ES-I3 (cell line): Measurements from ENCODE around the gene PEX5L.

Source experiments
- H3K36me3 ChIP-seq: 2 replicates; pipeline ENCODE4 v1.6.1; 2013; ENCODE audit warnings: mild to moderate bottlenecking, low read length, control low read depth, moderate library complexity; ENCODE audit not compliant: insufficient read depth
- H3K4me1 ChIP-seq: 2 replicates; pipeline ENCODE4 v1.6.1; 2013; ENCODE audit warnings: mild to moderate bottlenecking, control low read depth, low read length; ENCODE audit not compliant: insufficient read depth
- H3K9ac ChIP-seq: 2 replicates; pipeline ENCODE4 v1.6.1; 2013; ENCODE audit warnings: low read depth, mild to moderate bottlenecking, low read length, moderate library complexity
- H3K9me3 ChIP-seq: 2 replicates; pipeline ENCODE4 v1.6.1; 2013; ENCODE audit warnings: mild to moderate bottlenecking, low read length, moderate library complexity; ENCODE audit not compliant: control insufficient read depth, insufficient read depth

Gene PEX5L

GRCh38 chr3:179882292-179882691 is 154.4 kb downstream of the PEX5L start:
- Histone ChIP-seq H3K9ac (no peak overlapping the region), H3K36me3 (no peaks in the 10 kb centered on the region), H3K4me1 (peaks cover 11% of the 10 kb centered on the region), H3K9me3 (no peaks in the 10 kb centered on the region)

GRCh38 chr3:179881791-179882190 is 154.9 kb downstream of the PEX5L start:
- Histone ChIP-seq H3K9ac (no peak overlapping the region), H3K4me1 (peaks cover 10% of the 10 kb centered on the region), H3K9me3 (no peaks in the 10 kb centered on the region), H3K36me3 (no peaks in the 10 kb centered on the region)

- H3K4me1 ChIP-seq: peaks cover 10% of the 10 kb centered on the region
- no peaks in the 10 kb centered on the region for H3K9me3 ChIP-seq
- H3K9ac ChIP-seq: no peak overlapping the region; the same call in 1 of the 2 replicates
- no peaks in the 10 kb centered on the region for H3K36me3 ChIP-seq
These were observed 155.9 kb downstream of the PEX5L start for GRCh38 chr3:179880868-179881267.

- no peaks in the 10 kb centered on the region for H3K36me3 ChIP-seq
- H3K9me3 ChIP-seq: no peaks in the 10 kb centered on the region
- no peak overlapping the region for H3K9ac ChIP-seq
- H3K4me1 ChIP-seq: peaks cover 12% of the 10 kb centered on the region
These were observed 160.3 kb downstream of the PEX5L start for GRCh38 chr3:179876440-179876839.

- Histone ChIP-seq H3K4me1 (0 out of 2 replicates have a peak, but pooled peaks cover 3% of the 10 kb centered on the region), H3K9me3 (no peaks in the 10 kb centered on the region), H3K9ac (no peak overlapping the region), H3K36me3 (no peaks in the 10 kb centered on the region)
These were observed 163.9 kb downstream of the PEX5L start for GRCh38 chr3:179872842-179873241.

- Histone ChIP-seq H3K36me3 (no peaks in the 10 kb centered on the region), H3K4me1 (0 out of 2 replicates have a peak, but pooled peaks cover 3% of the 10 kb centered on the region), H3K9ac (no peak overlapping the region), H3K9me3 (no peaks in the 10 kb centered on the region)
These were observed 165.0 kb downstream of the PEX5L start for GRCh38 chr3:179871782-179872181.

- Histone ChIP-seq H3K9ac (no peak overlapping the region), H3K36me3 (no peaks in the 10 kb centered on the region), H3K9me3 (no peaks in the 10 kb centered on the region), H3K4me1 (0 out of 2 replicates have a peak, but pooled peaks cover 3% of the 10 kb centered on the region)
These were observed 168.0 kb downstream of the PEX5L start for GRCh38 chr3:179868715-179869114.

- H3K9ac ChIP-seq: no peak overlapping the region
- 0 out of 2 replicates have a peak, but pooled peaks cover 3% of the 10 kb centered on the region for H3K4me1 ChIP-seq
- no peaks in the 10 kb centered on the region for H3K9me3 ChIP-seq
- no peaks in the 10 kb centered on the region for H3K36me3 ChIP-seq
These were observed 168.8 kb downstream of the PEX5L start for GRCh38 chr3:179867961-179868360.

- no peaks in the 10 kb centered on the region for H3K9me3 ChIP-seq
- H3K4me1 ChIP-seq: no peaks in the 10 kb centered on the region
- H3K36me3 ChIP-seq: no peaks in the 10 kb centered on the region
- H3K9ac ChIP-seq: no peak overlapping the region
These were observed 170.8 kb downstream of the PEX5L start for GRCh38 chr3:179865861-179866505.

GRCh38 chr3:179861953-179862352 is 174.8 kb downstream of the PEX5L start:
- Histone ChIP-seq H3K9ac (no peak overlapping the region), H3K9me3 (no peaks in the 10 kb centered on the region), H3K4me1 (no peaks in the 10 kb centered on the region), H3K36me3 (no peaks in the 10 kb centered on the region)

GRCh38 chr3:179861292-179861691 is 175.4 kb downstream of the PEX5L start:
- Histone ChIP-seq H3K4me1 (no peaks in the 10 kb centered on the region), H3K36me3 (no peaks in the 10 kb centered on the region), H3K9me3 (no peaks in the 10 kb centered on the region), H3K9ac (no peak overlapping the region)

- no peaks in the 10 kb centered on the region for H3K4me1 ChIP-seq
- no peaks in the 10 kb centered on the region for H3K9me3 ChIP-seq
- H3K9ac ChIP-seq: no peak overlapping the region
- H3K36me3 ChIP-seq: no peaks in the 10 kb centered on the region
These were observed 176.2 kb downstream of the PEX5L start for GRCh38 chr3:179860275-179861107.

- no peaks in the 10 kb centered on the region; the same call in 1 of the 2 replicates for H3K9me3 ChIP-seq
- H3K9ac ChIP-seq: no peak overlapping the region
- no peaks in the 10 kb centered on the region for H3K4me1 ChIP-seq
- H3K36me3 ChIP-seq: no peaks in the 10 kb centered on the region
These were observed 183.6 kb downstream of the PEX5L start for GRCh38 chr3:179853176-179853575.

- Histone ChIP-seq H3K36me3 (no peaks in the 10 kb centered on the region), H3K4me1 (no peaks in the 10 kb centered on the region), H3K9ac (no peak overlapping the region), H3K9me3 (no peaks in the 10 kb centered on the region; the same call in 1 of the 2 replicates)
These were observed 184.4 kb downstream of the PEX5L start for GRCh38 chr3:179852142-179852905.
